GM18519 (cell line): ENCODE measurements around the gene CLDN24.
"Not testable (repeated sequence)": the region's sequence is repeated elsewhere in the genome, so short reads cannot be mapped to it uniquely, and the experiment has no call there.

Experiments used
- ATAC-seq: cut with Tn5 transposase; IDR thresholded peaks from one replicate; pipeline ENCODE4 v1.9.1; 2021; ENCODE audit warnings: mild to moderate bottlenecking, moderate library complexity; ENCODE audit not compliant: unreplicated experiment, low FRiP score

Gene CLDN24

DNA sequence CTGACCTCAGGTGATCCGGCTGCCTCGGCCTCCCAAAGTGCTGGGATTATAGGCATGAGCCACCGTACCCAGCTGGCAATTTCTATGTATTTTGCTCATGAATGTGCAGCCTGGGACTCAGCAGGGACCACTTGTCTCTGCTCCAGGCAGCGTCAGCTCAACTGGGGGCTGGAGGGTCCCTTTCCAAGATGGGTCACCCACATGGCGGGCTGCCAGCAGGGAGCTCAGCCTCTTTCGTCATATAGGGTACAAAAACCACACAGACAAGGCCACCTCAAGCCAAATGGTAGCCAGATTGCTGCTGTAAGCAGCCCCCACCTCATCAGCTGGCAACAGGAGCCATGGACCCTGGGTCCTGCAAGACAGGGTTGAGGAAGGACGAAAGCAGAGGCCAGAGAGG is 2.4 kb upstream of the CLDN24 start:
- ATAC-seq, result no peak

DNA sequence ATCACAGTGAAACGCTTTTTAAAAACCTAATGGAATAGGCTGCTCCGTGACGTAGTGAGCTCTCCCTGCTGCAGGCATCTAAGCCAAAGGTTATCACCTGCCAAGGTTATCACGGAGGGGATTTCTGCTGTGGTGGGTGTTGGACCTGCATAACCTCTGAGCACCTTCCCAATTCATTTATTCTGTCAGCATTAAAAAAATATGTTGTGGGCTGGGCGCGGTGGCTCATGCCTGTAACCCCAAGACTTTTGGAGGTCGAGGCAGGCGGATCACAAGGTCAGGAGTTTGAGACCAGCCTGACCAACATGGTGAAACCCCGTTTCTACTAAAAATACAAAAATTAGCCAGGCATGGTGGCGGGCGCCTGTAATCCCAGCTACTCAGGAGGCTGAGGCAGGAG is 1.8 kb upstream of the CLDN24 start:
- not testable (repeated sequence) for ATAC-seq

DNA sequence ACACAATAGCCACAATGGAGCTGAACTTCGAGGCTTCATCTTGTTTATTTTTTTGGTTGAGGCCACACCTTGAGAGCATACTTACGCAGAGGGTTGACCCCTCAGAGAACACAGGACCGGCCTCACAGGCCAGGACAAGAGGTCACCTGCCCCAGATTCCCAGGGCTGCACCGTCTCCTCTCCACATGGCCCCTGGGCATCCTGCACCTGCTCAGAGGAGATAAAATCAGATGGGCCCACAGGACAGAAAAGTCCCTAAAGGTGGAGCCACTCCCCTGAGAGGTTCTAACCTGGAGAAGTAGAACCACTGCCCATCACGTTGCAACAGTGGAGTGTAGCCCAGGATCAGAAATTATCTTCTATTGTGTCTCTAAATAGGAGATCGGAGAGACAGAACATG is 1.1 kb upstream of the CLDN24 start:
- no peak for ATAC-seq

DNA sequence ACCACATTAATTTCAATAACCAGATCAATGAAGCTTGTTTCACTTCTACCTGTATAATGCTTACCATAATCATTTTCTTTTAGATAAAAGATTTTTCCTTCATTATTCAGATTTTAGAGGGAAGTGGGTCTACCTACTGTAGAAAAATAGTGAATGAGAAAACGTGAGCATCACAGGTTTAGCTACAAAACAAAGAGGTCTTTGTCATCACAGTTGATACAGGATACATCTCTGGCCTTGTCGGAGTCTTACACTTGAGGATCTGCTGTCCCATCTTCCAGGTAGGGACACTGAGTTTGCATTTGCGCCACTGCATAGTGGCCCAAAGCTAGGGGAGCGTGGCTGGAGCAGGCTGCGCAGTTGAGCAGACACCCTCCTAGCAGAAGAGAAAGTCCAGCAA is 710 bp downstream of the CLDN24 start:
- no peak for ATAC-seq

DNA sequence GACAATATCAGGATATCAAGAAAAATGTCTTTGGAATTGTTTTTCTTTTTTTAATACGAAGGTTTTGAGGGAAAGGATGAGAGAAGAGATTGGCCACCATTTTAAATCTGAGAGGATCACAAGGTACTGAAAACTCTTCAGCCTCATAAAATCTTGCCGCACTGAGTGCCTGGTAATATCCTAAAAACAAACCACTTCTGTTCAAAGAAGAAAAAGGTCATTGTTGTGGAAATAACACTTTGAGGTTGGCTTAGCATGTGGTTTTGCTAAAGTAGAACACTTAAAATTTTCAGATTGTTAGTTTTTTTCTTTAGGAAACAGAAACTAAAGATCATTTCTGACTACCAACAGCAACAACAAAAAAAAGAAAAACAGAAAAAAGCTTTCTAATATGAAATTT is 1.1 kb downstream of the CLDN24 start:
- no peak for ATAC-seq

DNA sequence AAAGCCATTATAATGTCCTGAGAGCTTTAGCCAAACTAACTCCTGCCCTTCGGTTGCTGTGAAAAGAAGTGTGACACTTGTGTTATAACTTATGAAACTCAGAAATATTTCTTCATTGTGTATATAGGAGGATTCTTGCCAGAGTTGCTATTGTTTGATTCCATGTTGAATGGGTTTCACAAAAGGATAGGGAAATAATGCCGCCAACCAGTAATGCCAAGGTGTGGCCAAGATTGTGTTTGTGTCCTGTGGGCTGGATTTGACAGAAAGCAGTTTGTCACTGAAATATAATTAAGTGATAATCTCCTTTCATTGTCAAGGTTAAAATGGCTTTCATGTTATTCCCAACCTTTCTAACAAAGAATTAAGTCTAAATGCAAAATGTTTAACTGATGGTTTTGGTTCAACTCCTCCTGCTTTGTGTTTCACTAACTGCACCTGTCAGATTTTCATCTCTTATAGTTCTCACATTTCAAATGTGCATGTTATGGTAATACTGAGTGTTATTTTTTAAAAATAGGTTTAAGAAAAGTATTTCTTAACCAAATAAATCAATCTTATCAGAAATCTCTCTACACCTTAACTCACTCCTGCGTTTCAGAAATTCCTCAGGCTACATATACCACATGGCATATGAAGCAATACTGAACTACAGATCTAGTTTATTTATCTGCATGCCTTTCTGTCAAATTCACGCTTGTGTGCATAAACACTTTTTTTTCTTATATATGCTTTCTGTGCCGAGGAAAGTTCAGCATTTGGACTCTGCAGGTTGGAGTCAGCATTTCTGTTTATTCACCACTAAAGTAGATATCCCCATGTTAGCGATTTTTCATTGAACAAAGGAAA is 1.8 kb downstream of the CLDN24 start, which contains the start of gene CLDN22:
CLDN22 (minus strand) TSS at position 66 of the 849 bp plus-strand sequence; CDS start at position 8, 58 bp downstream.
- ATAC-seq, result no peak

DNA sequence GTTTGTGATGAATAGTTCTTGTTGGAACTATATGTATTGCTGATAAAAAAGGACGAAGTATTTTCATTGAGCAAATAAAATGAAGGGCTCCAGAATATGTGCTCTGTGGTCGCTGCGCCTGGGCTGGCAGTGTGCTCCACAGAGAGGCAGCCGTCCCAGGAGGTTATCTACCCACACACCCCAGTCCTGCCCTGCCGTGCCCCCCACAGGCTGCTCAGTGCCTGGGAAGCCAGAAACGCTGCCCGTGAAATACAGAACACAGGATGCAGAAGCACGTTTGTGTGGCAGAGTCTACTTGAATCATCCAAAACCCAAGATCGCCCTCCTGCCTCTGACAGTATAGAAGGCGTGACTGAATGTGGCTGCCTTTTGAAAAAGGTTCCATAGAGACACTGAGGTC is 3.6 kb downstream of the CLDN24 start:
- no peak for ATAC-seq

DNA sequence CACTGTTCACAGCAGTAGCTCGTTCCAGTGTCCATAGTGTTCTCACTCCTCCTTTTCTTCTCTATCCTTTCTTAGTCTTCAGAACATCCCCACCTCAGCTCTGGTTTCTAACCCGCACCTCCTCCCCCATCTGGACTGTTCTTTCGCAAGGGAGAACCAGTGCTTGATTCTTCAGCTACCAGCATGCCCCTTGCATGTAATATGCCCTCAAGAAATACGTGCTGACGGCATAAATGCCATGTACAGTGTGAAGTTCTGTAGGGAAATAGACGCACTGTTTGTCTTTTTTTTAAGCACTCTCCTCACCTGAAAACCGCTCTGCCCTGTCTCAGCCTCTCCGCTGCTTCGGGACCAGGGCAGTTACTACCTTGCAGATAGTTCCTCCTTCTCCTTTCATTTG is 7.4 kb downstream of the CLDN24 start:
- no peak for ATAC-seq

DNA sequence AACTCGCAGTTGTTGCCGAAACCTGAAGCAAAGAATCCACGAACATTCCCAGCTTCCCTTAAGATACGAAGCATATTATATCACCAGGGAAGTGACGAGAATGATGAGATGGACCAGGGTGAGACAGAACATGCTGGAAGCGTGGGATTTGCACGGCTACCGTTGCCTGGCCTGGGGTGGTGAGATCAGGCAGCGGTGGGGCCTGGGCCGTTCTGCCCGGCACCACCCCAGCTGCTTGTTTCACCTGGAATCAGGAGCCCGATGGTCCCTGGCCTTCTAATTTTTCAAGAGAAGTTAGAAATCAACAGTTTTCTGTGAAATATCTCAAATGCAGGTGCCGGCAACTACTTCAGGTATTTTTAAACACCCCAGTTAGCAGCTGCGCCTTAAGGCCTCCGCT is 7.9 kb downstream of the CLDN24 start:
- no peak for ATAC-seq

DNA sequence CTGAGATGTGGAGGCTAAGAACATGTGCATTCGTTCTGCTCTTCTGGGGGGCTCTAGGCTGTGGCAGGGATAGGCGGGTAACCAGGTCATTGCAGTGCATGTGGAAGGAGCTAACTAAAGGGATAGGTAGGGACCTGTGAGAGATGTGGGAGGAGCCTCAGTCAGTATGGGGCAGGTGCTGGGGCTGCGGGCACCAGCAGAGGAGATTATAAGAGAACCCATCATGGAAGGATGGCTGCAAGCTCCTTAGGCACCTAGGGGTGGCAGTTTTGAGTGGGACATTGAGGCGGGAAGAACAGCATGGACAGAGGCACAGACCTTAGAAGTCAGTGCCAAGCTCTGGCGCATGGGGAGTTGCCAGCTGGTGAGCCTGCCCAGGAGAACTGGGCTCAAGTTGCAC is 9.4 kb downstream of the CLDN24 start:
- no peak for ATAC-seq

DNA sequence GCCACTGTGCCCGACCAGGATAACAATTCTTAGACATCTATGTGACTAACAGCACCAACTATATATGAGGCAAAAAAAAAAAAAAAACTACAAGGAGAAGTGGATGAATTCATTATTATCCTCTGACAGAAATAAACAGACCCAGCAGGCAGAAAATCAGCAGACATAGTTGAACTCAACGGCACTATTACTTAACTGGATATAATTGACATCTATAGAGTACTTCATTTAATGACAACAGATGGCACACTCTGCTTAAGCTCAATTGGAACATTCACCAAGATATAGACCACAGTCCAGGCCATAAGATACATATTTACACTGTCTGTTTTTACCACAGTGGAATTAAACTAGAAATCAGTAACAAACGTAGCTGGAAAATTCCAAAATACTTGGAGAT is 15.4 kb downstream of the CLDN24 start:
- ATAC-seq, result no peak

DNA sequence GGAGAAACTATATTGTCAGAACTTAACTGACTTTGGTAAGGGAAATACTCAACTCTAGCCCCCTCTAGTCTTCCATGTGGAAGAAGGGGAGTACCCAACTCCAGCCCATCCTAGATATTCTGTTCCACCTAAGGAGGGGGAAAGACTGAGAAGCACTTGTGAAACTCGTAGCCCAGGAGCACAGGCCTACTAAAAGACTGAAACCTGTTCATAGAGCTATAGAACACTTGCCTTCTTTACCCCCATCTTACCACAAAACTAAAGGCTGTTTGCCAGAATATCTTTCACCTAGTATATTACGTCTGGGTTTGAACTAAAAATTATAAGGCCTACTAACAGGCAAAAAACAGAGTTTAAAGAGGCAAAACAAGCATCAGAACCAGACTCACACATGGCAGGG is 17.7 kb downstream of the CLDN24 start:
- no peak for ATAC-seq

DNA sequence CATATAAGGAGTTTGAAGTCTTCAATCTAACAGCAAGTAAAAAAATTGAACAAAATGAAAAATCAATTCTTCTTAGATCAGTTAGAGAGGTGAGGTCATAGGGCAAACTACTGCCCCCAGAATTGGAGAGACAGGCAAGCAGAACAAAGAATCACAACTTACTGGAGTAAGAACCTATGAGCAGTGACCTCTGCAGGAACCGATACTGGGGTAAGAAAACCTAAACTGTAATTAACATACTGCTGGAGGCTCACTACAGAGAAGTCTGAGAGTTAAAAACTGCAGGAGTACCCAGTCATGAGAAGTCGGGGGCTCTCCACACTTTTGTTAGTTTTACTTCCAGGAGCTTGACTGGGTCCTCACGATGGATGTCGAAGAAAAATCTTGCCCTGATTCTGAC is 18.2 kb downstream of the CLDN24 start:
- ATAC-seq, result no peak

DNA sequence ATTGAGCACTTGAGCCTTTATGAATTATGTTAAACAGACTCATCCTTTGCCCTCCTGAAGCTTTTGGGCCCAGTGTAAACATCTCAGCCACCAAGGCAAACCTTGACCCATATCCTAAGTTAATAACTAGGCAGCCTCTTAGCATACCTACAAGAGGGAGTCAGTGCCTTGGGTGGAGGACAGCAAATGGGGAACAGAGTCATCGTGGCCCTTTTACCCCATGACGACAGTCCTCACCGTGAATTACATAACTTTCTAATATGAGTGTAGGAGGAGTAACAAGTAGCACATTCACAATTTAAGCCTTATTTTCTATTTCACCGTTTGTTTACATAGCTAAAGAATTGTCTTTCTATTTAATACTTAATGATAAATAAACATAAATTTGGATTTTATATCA is 18.9 kb downstream of the CLDN24 start:
- no peak for ATAC-seq

DNA sequence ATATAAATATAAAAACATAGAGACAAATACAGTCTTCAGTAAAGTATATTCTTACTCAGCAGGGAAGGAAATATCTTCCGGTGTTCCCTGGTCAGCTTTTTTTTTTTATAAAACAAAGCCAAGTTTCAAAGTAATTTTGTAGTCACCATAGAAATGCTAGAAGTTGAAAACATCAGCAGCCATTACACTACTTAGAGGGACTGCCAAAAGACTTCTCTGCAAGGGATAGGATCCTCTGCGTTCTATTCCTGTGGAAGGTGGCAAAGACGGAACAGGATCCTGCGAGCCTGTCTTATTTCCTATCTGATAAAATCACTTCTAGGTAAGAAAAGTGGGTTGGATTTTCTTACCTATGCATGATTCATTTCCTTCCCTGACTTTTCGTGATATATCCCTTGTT is 21.6 kb downstream of the CLDN24 start:
- no peak for ATAC-seq

DNA sequence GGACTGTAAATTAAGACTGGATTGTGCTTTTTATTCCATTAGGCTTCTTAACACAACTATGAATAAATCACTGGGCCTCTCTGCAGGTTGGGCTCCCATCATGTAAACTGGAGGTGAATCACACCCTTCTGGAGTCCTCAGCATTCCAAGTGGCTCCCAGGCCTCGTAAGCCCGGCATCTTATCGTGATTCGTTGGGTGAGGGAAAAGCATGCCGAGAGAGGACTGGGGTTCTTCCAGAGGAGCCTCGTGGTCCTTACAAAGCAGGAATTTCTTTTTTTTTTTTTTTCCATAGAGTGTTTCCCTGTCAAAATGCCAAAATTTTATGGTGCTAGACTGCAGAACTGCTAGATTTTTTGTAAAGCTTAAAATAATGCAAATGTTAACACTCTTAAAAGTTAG is 22.2 kb downstream of the CLDN24 start:
- no peak for ATAC-seq

DNA sequence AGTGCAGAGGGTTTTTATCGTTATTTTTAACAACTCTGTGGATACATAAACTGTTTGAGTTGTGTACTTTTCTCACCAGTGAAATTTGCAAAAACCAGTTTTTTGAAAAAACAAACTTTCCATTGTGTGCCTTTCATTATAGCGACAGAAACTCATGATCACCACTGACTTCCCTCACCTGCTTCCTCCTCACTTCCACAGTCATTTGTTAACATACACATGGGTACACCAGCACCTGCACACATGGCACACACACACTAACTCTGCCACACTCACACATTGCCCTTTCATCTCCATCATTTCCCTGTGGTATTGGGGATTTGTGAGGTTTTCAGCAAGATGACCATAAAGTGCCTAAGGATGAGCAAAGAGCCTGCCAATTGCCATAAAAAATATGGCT is 22.8 kb downstream of the CLDN24 start:
- no peak for ATAC-seq

DNA sequence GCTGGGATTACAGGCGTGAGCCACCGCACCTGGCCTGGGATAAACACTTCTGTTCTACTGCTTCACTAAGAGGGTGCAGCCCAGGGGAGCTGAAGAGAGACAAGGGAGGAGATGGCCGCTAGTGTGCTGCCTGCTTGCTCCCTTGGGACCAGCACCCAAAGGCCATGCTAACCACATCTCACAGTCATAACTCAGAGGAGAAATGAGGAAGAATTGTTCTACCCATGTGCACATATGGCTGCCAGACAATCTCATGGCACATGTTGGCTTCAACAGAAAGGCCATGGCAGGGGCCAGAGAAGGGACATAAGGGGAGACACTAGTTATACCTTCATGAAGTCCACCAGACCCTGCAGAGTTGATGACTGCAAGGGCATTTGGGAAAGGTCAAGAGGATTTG is 24.6 kb downstream of the CLDN24 start:
- peak; percentile 72 for ATAC-seq

DNA sequence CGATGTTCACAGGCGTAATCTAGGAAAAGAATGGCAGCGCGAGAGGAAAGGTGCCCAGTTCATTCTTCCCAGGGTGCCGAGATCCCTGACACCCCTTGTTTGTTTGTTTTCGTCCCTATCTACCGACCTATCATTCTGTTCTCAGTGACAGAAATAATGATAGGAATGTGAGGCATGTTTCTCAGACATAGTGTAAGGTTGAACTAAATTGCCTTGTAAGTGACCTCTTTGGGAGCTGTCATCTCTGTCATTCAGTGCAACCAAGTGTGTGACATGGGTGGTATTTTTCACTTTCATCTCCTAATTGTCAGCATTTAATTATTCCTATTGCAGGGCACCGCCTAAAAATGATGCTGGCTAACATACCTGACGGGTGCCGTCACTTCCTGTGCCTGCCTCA is 26.5 kb downstream of the CLDN24 start:
- no peak for ATAC-seq

DNA sequence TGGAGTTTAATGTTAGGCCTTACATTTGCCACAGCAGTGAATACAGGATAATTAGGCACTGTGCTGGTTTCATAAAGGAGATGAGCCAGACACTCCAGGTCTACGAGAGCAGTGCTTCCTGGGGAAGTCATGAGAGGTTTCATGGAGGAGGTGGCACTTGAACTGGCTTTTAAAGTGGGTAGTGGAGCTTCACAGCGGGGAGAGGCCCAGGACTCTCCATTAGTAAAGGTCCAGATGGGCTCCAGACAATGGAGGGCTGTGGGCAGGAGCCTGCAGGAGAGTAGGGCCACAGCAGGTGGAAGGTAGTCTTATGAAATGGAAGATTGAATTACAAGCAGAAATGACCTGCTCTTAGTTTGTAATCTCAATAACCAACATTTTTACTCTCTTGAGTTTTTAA is 31.2 kb downstream of the CLDN24 start:
- ATAC-seq, result no peak

DNA sequence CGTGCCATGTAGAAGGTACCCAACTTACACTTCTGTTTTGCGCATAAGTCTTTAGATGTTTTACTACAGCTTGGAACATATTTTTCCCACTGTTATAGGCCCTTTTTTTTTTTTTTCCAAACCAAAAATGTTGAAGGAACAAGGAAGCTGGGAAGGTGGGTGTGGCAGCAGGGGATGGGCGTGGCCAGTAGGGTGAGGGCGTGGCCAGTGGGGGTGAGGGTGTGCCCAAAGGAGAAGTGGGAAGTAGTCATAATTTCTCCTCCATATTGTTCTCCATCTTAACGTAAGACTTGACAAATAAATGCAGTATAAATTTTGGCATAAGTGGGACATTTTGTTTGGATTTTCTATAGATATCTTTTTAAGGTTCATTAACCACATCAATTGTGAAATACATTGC is 32.5 kb downstream of the CLDN24 start:
- ATAC-seq, result no peak

DNA sequence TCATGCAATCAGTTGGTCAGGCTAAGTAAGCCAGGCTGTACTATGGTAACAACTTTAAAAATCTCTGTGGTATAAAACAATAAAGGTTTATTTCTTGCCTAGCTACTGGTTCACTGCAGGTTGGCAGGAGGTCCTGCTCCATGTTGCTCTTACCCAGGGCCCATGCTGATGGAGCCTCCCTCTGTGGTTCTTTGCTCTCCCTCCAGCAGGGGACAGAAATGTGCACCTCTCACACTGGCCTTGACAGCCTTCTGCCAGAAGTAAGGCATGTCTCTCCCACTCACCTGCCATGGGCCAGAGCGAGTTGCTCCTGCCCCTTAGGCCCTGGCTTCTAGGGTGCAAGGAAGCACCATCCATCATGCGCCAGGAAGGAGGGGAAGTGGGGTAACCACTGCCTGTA is 33.3 kb downstream of the CLDN24 start:
- ATAC-seq, result no peak

DNA sequence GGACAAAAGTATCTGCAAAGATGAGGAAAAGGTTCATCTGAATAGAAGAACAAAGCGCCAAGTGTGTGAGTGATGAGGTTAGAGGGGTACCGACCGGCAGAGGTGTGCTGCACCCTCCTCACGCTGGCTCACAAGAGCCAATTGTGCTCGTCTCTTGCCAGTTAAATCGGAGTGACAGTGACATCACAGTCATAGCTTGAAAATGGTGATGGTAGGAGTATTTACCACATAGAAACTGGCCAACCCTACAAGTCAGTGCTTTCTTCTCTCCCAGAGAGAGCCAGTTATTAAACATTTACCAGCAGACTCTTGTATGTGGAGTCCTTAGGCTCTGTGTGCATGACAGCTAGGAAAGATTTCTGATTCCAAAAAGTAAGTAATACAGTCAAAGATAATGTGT is 34.5 kb downstream of the CLDN24 start:
- no peak for ATAC-seq
